Measurements from ENCODE around the gene VGLL3.
"Not testable (repeated sequence)": the region's sequence is repeated elsewhere in the genome, so short reads cannot be mapped to it uniquely, and the experiment has no call there.

VGLL3 gene

GRCh38 chr3:86989006-86989405 lies 1.9 kb downstream of the VGLL3 start:
- no peak for DNase-seq

GRCh38 chr3:86988235-86988634 lies 2.7 kb downstream of the VGLL3 start:
- no peak for DNase-seq

- DNase-seq: no peak
Measured at GRCh38 chr3:86987421-86987715, 3.6 kb downstream of the VGLL3 start.

GRCh38 chr3:86986671-86987420 lies 4.1 kb downstream of the VGLL3 start:
- no peak for DNase-seq

- no peak for DNase-seq
Measured at GRCh38 chr3:86985181-86985826, 5.6 kb downstream of the VGLL3 start.

- no peak for DNase-seq
Measured at GRCh38 chr3:86984271-86984670, 6.7 kb downstream of the VGLL3 start.

- no peak for DNase-seq
Measured at GRCh38 chr3:86982883-86983282, 8.1 kb downstream of the VGLL3 start.

GRCh38 chr3:86978111-86978551 lies 12.8 kb downstream of the VGLL3 start:
- no peak for DNase-seq

GRCh38 chr3:86976219-86976618 lies 14.7 kb downstream of the VGLL3 start:
- DNase-seq: no peak

- not testable (repeated sequence) for DNase-seq
Measured at GRCh38 chr3:86974177-86974576, 16.8 kb downstream of the VGLL3 start.

- no peak for DNase-seq
Measured at GRCh38 chr3:86973440-86973839, 17.5 kb downstream of the VGLL3 start.

- no peak for DNase-seq
Measured at GRCh38 chr3:86969500-86970189, 21.3 kb downstream of the VGLL3 start.

- no peak for DNase-seq
Measured at GRCh38 chr3:86968244-86968932, 22.6 kb downstream of the VGLL3 start.

- no peak for DNase-seq
Measured at GRCh38 chr3:86967062-86967461, 23.9 kb downstream of the VGLL3 start.

GRCh38 chr3:86965166-86965565 lies 25.8 kb downstream of the VGLL3 start:
- DNase-seq: no peak

GRCh38 chr3:86963611-86964010 lies 27.3 kb downstream of the VGLL3 start:
- DNase-seq: no peak

GRCh38 chr3:86961297-86961696 lies 29.7 kb downstream of the VGLL3 start:
- DNase-seq: no peak

- no peak for DNase-seq
Measured at GRCh38 chr3:86960550-86960949, 30.4 kb downstream of the VGLL3 start.

GRCh38 chr3:86958534-86958933 lies 32.4 kb downstream of the VGLL3 start:
- DNase-seq: no peak

GRCh38 chr3:86954747-86955146 lies 36.2 kb downstream of the VGLL3 start:
- DNase-seq: no peak

- no peak for DNase-seq
Measured at GRCh38 chr3:86954226-86954625, 36.7 kb downstream of the VGLL3 start.

- DNase-seq: no peak
Measured at GRCh38 chr3:86951322-86951721, 39.6 kb downstream of the VGLL3 start.

- DNase-seq: no peak
Measured at GRCh38 chr3:86950717-86951116, 40.2 kb downstream of the VGLL3 start.

GRCh38 chr3:86949850-86950249 lies 41.1 kb downstream of the VGLL3 start:
- no peak for DNase-seq

Measured in DMS79 treated with DMSO at 0.1 percent for 48 hours (cell line).